Midbrain (tissue), 1 donor: Measurements from ENCODE around the gene ATP2A1.
A peak's percentile ranks its signal among the peaks of the same experiment; 100 is the strongest.
"Not testable (repeated sequence)": the region's sequence is repeated elsewhere in the genome, so short reads cannot be mapped to it uniquely, and the experiment has no call there.

ENCODE experiments used
- DNase-seq: peaks from one replicate; lab custom pipeline; 2025; lab: John Stamatoyannopoulos, UW

ATP2A1 gene

DNA sequence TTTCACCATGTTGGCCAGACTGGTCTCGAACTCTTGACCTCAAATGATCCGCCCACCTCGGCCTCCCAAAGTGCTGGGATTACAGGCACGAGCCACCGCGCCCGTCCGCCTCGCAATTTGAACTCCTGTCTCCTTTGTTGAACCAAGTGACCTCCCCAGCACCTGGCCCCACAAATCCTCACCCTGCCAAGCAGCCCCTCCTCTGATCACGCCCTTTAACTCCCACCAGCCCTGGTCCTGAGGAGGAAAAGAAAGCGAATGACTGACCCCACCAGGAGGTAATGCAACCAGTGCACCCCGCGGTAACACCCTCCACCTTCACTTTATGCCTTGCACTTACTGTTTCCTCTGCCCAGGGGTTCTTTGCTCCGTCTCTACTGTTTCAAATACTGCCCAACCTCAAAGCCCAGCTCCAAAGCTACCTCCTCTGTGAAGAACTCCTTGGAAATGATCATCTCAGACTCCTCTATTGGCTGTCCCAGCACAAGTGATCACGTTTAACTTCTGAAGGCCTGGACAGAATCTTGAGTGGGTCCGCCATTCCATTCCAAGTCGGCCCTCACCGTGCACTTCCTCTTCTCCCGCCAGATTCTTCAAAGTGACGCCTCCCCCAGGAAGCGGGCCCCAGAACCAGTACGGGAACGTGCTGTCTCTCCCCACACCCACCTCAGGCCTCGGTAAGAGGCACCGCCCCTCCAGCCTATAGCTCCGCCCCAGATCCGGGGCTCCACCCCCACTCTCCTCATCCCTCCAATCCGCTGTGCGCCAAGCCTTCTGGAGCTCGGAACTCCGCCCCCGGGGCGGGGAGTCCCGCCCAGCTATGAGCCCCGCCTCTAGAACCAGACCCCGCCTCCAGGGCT lies 57.9 kb downstream of the ATP2A1 start:
- DNase-seq: peak; percentile 32

DNA sequence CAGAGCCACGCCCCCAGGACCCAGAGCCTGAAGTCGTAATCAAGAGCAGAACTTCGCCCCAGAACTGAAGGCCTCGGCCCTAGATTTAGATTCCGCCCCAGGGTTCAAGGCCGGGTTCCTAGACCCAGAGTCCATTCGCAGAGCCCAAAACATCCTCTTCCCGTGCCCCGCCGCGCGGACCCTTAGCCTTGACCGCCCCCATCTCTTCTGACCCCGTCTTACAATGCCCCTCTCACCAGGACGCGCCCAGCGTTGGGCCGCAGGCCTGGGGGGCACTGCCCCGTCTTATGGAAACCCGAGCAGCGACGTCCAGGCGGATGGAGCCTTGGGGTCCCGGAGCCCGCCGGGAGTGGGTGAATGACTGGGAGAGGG lies 58.5 kb downstream of the ATP2A1 start:
- DNase-seq: no peak

DNA sequence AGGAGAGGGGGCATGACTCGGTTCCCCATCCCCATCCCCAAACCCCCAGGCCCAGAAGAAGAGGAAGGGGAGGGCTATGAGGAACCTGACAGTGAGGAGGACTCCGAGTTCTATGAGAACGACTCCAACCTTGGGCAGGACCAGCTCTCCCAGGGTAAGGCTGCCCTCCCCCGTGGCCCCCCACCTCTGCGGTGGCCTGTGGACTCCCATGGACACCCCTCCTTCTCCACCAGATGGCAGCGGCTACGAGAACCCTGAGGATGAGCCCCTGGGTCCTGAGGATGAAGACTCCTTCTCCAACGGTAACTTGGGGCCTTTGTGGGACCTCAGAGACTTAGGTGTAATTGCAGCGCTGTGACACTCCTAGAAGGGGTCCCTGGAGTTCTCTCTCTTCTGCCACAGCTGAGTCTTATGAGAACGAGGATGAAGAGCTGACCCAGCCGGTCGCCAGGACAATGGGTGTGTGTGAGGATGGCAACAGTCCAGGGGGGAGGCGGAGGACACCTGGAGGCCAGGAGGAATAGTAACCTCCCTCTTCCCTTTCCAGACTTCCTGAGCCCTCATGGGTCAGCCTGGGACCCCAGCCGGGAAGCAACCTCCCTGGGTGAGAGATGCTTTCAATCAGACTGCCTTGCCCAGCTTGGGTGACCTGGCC lies 59.1 kb downstream of the ATP2A1 start:
- DNase-seq: no peak

DNA sequence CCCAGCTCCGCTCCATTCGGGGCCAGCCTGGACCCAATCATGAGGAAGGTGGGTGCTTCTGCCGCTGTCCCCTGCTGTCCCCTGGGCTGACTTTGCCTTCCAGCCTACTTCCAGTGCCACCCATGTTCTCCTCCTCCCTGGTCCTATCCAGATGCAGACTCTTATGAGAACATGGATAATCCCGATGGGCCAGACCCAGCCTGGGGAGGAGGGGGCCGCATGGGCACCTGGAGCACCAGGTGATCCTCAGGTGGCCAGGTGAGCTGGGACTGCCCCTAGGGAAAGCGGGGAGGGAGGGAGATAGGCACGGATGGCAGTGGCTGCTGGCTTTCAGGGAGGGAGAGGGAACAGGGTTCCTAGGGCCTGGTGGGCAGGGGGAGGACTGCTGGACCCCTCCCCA lies 60.4 kb downstream of the ATP2A1 start:
- no peak for DNase-seq

DNA sequence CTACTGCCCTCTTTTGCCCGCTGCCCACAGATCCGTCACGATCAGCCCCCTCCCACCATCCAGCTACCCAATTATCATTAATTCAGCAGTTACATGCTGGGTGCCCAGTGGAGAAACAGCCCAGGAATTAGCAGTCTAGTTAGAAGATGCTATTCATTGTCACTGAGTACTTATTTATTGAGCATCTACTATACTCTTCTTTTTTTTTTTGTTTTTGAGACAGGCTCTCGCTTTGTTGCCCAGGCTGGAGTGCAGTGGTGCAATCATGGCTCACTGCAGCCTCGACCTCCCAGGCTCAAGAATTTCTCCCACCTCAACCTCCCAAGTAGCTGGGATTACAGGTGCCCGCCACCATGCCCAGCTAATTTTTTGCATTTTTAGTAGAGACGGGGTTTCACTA lies 61.5 kb downstream of the ATP2A1 start:
- not testable (repeated sequence) for DNase-seq

DNA sequence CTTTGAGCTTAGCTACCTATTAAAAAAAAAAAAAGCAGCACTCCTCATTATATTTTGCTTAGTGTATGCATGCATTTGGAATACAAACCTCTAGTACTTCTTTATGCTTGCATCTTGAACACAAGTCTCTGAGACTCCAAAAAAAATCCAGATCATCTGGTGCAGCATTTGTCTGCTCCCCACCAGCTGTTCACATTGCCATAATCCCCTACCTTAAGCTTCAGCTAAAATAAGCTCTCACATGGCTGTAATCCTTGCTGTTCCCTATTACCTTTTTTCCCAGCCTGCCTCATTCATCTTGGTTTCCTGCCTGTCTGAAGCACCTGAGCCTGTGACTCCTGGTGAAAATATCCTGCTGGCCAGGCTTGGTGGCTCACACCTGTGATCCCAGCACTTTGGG lies 65.0 kb downstream of the ATP2A1 start:
- no peak for DNase-seq

DNA sequence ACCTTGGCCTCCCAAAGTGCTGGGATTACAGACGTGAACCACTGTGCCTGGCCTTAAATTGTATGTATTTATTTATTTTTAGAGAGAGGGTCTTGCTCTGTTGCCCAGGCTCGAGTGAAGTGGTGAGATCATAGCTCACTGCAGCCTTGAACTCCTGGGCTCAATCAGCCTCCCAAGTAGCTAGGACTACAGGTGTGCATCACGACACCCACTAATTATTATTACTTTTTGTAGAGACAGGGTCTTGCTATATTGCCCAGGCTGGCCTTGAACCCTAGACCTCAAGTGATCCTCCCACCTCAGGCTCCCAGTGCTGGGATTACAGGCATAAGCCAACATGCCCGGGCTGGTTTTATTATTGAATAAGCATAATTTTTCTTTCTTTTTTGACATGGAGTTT lies 68.4 kb downstream of the ATP2A1 start:
- DNase-seq: no peak

DNA sequence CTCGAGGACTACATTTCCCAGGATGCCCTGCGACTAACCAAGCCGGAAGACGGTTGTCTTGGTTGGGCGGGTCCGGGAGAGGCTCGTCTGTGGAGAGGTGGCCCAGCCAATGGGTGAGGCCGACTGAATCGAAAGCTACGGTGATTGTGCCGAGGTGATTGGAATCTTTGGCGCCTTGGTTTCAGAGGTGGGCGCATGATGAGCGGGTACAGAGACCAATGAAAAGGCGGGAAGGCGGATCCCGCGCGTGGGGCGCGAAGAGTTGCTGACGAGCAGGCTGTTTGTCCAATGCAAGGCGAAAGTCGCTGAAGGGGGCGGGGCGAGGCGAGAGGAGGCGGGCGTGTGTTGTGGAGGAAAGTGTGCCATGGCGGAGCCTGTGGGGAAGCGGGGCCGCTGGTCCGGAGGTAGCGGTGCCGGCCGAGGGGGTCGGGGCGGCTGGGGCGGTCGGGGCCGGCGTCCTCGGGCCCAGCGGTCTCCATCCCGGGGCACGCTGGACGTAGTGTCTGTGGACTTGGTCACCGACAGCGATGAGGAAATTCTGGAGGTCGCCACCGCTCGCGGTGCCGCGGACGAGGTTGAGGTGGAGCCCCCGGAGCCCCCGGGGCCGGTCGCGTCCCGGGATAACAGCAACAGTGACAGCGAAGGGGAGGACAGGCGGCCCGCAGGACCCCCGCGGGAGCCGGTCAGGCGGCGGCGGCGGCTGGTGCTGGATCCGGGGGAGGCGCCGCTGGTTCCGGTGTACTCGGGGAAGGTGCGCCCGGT lies 72.5 kb downstream of the ATP2A1 start, which contains the start of gene NFATC2IP:
NFATC2IP (plus strand) TSS at position 290 of the 762 bp plus-strand sequence; CDS start at position 365, 75 bp downstream.
- DNase-seq: peak; percentile 100

DNA sequence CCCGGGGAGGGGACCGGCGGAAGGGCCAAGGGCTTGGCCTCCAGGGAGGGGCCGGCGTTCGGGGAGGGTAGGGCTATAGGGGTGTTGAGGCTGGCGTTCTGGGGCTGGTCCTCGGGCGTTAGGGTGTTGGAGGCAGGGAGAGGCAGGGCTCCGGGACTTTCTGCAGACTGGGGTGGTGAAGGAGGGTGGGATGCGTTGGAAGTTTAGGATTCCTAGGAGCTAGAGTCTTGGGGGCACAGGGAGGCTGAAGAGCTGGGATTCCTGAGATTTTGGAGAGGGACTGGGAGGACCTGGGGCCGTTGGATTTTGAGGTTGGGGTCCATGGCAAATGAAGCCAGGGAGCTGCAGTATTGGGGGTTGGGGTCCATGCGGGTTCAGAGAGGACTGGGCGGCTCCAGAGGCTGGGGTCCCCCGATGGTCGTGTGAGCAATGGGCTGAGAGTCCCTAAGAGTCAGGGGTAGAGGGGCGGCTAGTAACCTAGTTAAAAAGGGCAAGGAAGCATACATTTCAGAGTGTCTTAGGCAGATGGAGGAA lies 73.2 kb downstream of the ATP2A1 start:
- DNase-seq: no peak
